HG03045 (cell line): ENCODE measurements around the gene ARMC10.
"Not testable (repeated sequence)": the region's sequence is repeated elsewhere in the genome, so short reads cannot be mapped to it uniquely, and the experiment has no call there.

ENCODE experiments used
- ATAC-seq: cut with Tn5 transposase; IDR thresholded peaks from one replicate; pipeline ENCODE4 v1.9.1; 2021; ENCODE audit warnings: mild to moderate bottlenecking, moderate library complexity; ENCODE audit not compliant: unreplicated experiment

The ARMC10 gene

GRCh38 chr7:103074519-103075336 is at the start of gene ARMC10, which contains the start of gene FBXL13:
ARMC10 (plus strand) TSS chr7:103075140; CDS start chr7:103075273, 133 bp downstream.
FBXL13 (minus strand) TSS chr7:103074796.
- ATAC-seq: peak; percentile 93

GRCh38 chr7:103025341-103025740 is 49.6 kb upstream of the ARMC10 start:
- no peak for ATAC-seq

GRCh38 chr7:103031024-103031423 is 43.9 kb upstream of the ARMC10 start:
- ATAC-seq: no peak

DNA sequence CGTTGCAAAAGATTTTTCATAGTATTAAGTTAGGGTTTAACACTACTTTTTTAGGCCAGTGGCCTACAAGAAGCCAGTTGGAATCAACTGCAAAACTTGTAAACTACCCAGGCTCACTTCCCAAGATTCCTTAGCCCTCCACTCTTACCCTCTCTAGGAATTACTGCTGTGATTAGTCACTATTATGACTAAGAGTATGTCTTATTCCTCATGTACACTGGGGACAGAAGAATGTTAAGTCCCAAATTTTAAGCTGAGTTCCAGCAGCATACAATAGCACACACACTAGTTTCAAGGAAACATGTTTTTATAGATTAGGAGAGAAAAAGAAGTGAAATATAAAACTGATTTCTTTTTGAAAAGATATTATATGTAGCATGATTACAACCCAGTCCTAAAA is 43.2 kb upstream of the ARMC10 start:
- ATAC-seq: no peak

DNA sequence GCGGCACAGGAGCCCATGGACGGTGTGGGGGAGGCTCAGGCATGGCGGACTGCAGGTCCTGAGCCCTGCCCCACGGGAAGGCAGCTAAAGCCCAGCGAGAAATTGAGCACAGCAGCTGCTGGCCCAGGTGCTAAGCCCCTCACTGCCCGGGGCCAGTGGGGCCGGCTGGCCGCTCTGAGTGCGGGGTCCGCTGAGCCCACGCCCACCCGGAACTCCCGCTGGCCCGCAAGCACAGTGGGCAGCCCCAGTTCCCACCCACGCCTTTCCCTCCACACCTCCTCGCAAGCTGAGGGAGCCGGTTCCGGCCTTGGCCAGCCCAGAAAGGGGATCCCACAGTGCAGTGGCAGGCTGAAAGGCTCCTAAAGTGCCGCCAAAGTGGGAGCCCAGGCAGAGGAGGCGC is 40.6 kb upstream of the ARMC10 start:
- ATAC-seq: not testable (repeated sequence)

DNA sequence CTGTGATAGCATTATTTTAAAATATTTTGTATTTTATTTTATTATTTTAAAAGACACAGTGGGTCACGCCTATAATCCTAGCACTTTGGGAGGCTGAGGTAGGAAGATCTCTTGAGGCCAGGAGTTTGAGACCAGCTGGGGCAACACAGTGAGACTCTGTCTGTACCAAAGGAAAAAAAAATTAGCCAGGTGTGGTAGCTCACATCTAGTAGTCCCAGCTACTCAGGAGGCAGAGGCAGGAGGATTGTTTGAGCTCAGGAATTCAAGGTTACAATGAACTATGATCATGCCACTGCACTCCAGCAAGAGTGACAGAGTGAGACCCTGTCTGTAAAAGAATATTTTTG is 37.5 kb upstream of the ARMC10 start:
- ATAC-seq: no peak

- not testable (repeated sequence) for ATAC-seq
Observed at GRCh38 chr7:103037823-103038739, 36.9 kb upstream of the ARMC10 start.

DNA sequence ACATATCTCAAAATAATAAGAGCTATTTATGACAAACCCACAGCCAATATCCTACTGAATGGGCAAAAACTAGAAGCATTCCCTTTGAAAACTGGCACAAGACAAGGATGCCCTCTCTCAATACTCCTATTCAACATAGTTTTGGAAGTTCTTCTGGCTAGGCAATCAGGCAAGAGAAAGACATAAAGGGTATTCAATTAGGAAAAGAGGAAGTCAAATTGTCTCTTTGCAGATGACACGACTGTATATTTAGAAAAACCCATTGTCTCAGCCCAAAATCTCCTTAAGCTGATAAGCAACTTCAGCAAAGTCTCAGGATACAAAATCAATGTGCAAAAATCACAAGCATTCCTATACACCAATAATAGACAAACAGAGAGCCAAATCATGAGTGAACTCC is 33.1 kb upstream of the ARMC10 start:
- not testable (repeated sequence) for ATAC-seq

- no peak for ATAC-seq
Observed at GRCh38 chr7:103048833-103049232, 26.1 kb upstream of the ARMC10 start.

DNA sequence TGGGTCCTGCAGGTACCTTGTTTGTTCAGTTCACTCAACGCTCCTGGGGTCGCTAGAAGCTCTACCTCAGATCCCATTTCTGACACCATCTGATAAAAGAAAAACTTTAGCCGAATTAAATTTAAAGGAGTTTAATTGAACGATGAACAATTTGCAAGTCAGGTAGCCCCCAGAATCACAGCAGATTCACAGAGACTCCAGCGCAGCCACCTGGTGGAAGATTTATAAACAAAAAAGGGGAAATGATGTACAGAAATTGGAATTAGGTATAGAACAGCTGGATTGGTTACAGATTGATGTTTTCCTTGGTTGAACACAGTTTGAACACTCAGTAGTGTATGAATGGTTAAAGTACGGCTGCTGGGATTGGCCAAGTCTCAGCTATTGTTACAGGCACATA is 23.4 kb upstream of the ARMC10 start:
- no peak for ATAC-seq

DNA sequence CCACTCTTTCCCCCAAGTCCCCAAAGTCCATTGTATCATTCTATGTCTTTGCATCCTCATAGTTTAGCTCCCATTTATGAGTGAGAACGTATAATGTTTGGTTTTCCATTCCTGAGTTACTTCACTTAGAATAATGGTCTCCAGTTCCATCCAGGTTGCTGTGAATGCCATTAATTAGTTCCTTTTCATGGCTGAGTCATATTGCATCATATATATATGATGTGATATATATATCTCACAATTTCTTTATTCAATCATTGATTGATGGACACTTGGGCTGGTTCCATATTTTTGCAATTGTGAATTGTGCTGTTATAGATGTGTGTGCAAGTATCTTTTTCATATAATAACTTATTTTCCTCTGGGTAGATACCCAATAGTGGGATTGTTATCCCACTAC is 18.9 kb upstream of the ARMC10 start:
- not testable (repeated sequence) for ATAC-seq

DNA sequence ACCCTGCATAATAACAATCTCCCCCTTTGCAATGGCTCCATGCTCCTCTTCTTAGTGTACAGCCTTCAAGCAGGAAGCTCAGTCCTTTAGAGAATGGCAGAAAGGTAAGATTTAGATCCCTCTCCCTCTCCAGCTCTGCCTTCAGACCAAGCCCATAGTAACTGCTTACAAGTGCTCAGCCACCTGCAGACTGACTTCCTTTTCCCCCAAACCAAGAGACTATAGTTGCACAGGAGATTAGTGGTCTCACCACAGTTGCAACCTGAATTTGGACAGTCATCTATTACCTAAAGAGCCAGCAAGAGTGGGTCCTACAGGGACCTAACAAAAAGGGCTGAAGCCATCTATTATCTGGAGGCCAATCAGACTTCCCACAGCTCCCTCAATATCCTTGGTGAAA is 16.8 kb upstream of the ARMC10 start:
- ATAC-seq: no peak

DNA sequence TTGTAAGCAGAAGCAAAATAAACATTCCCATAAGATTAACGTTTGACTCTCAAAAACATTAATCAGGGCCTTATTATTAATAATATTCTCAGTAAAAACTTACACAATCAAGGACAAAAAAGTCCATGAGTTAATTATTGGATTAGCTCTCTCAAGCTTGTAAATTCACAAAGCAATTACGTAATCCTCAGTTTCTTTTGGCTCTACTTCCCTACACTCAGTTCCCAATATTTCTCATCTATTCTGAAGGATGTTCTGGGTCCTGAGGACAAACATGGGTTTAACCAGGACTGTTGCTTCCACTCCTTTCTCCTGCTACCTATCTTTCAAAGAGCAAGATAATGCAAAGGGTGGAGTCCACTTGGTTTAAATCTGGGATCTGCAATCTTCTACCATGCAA is 15.5 kb upstream of the ARMC10 start:
- no peak for ATAC-seq

GRCh38 chr7:103063895-103064294 is 11.0 kb upstream of the ARMC10 start:
- no peak for ATAC-seq

DNA sequence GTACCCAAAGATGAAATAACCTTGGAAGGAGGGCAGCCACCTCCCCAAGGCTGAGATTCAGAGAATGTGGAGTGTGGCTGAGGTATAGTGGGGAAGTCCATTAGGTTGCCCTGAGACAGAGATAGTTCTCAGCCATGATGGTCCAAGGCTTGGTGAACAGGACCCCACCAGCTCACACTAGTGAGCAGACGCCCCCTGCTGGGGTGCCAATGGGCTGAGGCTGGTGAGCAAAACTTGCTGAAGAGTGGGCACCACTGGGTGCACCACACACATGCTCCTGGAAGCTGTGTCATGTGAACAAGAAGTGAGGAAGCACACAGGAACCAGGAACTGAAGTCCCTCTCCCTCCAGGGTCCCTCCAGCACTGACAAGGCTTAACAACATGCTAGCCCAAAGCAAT is 9.3 kb upstream of the ARMC10 start:
- no peak for ATAC-seq

DNA sequence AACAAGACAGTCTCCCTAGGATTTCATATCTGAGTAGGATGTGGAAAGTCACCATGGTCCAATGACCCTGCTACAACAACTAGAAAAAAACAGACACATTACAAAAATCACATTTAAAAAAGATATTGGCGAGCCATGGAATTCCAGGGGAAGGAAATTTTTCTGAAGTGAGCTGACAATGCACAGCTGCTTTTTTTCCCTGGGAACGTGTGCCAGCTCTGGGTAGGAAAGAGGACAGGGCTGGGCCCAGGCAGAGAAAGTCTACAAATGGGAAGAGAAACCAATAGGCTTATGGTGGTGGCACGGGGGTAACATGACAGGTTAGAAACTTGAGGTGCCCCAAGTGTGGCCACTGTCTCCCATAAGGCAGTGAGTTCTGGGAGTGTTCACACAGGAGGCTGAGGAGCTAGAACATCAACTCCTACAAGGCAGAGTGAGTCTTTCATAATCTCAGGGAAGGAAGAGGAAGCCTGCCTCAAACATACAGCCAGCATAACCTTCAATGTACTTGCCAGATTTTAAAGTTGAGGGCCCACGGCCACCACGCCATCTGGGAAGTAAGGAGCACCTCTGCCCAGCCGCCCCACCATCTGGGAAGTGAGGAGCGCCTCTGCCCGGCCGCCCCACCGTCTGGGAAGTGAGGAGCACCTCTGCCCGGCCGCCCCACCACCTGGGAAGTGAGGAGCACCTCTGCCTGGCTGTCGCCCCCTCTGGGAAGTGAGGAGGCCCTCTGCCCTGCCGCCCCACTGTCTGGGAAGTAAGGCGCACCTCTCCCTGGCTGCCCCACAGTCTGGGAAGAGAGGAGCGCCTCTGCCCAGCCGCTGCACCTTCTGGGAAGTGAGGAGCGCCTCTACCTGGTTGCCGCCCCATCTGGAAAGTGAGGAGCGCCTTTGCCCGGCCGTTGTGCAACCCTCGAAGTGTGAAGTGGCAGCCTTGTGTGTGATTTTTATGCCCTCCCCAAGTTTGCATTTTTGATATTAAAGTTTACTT is 6.2 kb upstream of the ARMC10 start:
- ATAC-seq: no peak

- ATAC-seq: no peak
Observed at GRCh38 chr7:103071000-103071399, 3.9 kb upstream of the ARMC10 start.

DNA sequence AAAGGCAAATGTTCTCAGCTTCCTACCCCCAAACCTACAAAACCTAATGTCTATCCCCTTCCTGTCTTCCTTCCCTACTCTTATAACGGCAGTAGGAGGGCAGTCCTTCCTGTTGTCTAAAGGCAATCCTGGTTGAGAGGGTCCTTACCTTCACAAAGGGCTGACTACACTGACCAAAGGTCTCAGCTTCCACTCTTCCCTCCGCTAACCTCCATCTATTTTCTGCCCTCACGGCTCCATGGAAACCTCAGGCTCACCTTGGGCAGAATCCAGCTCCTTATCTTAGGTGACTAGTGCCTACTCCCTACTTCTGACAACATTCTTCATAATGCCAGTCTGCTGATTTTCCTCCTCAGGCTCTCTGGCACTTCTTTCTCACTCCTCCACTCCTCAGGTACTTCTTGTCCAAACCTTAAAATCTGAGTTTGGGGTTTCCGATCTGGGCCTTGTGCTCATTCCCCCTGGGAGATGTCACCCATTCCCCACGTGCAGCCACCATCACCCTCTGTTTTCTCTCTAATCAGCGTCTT is 886 bp upstream of the ARMC10 start:
- ATAC-seq: no peak

DNA sequence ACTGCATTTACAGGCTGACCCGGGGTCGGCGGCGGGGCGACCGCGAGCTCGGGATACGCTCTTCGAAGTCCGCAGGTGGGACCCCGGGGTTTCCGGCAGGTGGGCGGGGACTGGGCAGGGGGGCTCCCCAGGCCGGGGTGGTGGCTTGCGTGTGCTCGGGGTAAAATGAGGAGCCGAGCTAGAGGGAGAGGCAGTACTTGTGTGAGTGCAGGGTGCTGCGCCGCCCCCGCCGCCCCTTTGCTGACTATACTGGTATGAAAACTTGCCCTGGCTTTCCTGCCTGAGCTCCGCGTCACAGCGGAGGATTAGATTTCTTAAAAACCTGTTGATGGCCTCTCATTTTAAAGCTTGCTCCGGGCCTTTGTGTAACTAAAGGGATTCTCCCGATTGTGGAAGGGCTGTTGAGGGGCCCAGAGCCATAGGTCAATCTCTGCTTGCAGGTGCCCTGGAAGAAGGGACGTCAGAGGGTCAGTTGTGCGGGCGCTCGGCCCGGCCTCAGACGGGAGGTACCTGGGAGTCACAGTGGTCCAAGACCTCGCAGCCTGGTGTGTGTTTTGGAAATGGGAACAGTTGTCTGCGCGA is 488 bp downstream of the ARMC10 start:
- ATAC-seq: peak; percentile 56

DNA sequence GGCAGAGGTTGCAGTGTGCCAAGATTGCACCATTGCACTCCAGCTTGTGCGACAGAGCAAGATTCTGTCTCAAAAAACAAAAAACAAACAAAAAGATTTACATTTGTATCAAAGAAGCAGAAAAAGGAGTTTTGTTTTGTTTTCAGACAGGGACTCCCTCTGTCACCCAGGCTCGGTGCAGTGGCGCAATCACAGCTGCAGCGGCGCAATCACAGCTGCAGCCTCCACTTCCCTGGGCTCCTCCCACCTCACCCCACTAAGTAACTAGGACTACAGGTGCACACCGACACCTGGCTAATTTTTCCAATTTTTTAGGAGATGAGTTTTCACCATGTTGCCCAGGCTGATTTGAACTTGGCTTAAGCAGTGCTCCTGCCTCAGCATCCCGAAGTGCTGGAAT is 1.8 kb downstream of the ARMC10 start:
- no peak for ATAC-seq
